NB4 (cell line): Measurements from ENCODE around the gene SIRPA.

Experiments used
- DNase-seq: peaks from one replicate; pipeline ENCODE4 v3.0.0; 2010; ENCODE audit warnings: low read depth
- H3K4me3 ChIP-seq: one replicate; pipeline ENCODE4 v1.5.1; 2011; ENCODE audit warnings: mild to moderate bottlenecking, low read depth, low read length, moderate library complexity
- CTCF ChIP-seq: IDR thresholded peaks from one replicate; pipeline ENCODE4 v1.5.1; 2012; ENCODE audit warnings: low read depth, low read length
- MAX ChIP-seq: IDR thresholded peaks from 2 replicates; pipeline ENCODE4 v1.6.1; 2011; ENCODE audit warnings: low read depth, low read length
- MYC ChIP-seq: IDR thresholded peaks from 2 replicates; pipeline ENCODE4 v1.6.1; 2011; ENCODE audit warnings: low read depth, low read length
- POLR2A ChIP-seq: IDR thresholded peaks from 2 replicates; pipeline ENCODE4 v1.6.1; 2011; ENCODE audit warnings: mild to moderate bottlenecking; ENCODE audit not compliant: insufficient read length; ENCODE audit errors: extremely low read depth

SIRPA gene

GRCh38 chr20:1922786-1923185 is 27.6 kb downstream of the SIRPA start:
- H3K4me3 ChIP-seq: no peak overlapping the region
- DNase-seq: no peak
- TF ChIP-seq POLR2A (no peak), CTCF (no peak), MYC (no peak), MAX (no peak)

- TF ChIP-seq MAX: no peak
- TF ChIP-seq POLR2A: no peak
- no peak for TF ChIP-seq CTCF
- no peak for TF ChIP-seq MYC
- DNase-seq: no peak
- no peak overlapping the region for H3K4me3 ChIP-seq
These were observed 30.0 kb downstream of the SIRPA start for GRCh38 chr20:1924910-1925861.

- no peak for TF ChIP-seq MYC
- TF ChIP-seq POLR2A: no peak
- no peak for TF ChIP-seq CTCF
- TF ChIP-seq MAX: no peak
- no peak overlapping the region for H3K4me3 ChIP-seq
- no peak for DNase-seq
These were observed 31.0 kb downstream of the SIRPA start for GRCh38 chr20:1926237-1926636.

GRCh38 chr20:1927217-1927616 is 32.0 kb downstream of the SIRPA start:
- H3K4me3 ChIP-seq: no peak overlapping the region
- DNase-seq: no peak
- TF ChIP-seq POLR2A: no peak

GRCh38 chr20:1928154-1928553 is 32.9 kb downstream of the SIRPA start:
- no peak overlapping the region for H3K4me3 ChIP-seq
- TF ChIP-seq CTCF (no peak), POLR2A (no peak), MYC (no peak), MAX (no peak)
- DNase-seq: no peak

- no peak overlapping the region for H3K4me3 ChIP-seq
- no peak for DNase-seq
- no peak for TF ChIP-seq MAX
These were observed 33.6 kb downstream of the SIRPA start for GRCh38 chr20:1928782-1929181.

GRCh38 chr20:1929460-1929859 is 34.3 kb downstream of the SIRPA start:
- no peak for DNase-seq
- H3K4me3 ChIP-seq: no peak overlapping the region
- TF ChIP-seq MAX (no peak), MYC (no peak), POLR2A (no peak), CTCF (no peak)
